IMR-90 (cell line): ENCODE measurements around the gene CD9. TPM values are rescaled to one million over a fixed set of nuclear protein-coding genes. Genes with fewer than 3 reads are reported as not detected.

Source experiments
- ATAC-seq: fragments of 200-7000 bp; cut with Tn5 transposase; 2 replicates; pipeline ENCODE4 v1.9.1; 2020; ENCODE audit warnings: low read depth, mild to moderate bottlenecking, moderate library complexity
- BruUV-seq: library from RNA; stranded (reverse); fragments of 400-500 nt; replicated peaks from 2 replicates; lab custom pipeline; 2021; lab: Mats Ljungman, UMichigan
- CTCF ChIA-PET: fragments of 300-600 bp; formaldehyde crosslinking; extraction: SDS; loops from one replicate; lab custom pipeline; 2021; ENCODE audit warnings: antibody characterized with exemption; lab: Yijun Ruan, JAX
- POLR2A ChIA-PET: fragments of 300-600 bp; sonication (Branson Sonifier 250); formaldehyde crosslinking; loops from one replicate; lab custom pipeline; 2022; ENCODE audit warnings: antibody characterized with exemption; ENCODE audit not compliant: unreplicated experiment; lab: Charles Lee
- DNase-seq: peaks from one replicate; pipeline ENCODE4 v3.0.0; 2013
- H2AFZ ChIP-seq: replicated peaks from 2 replicates; pipeline ENCODE3; 2013; ENCODE audit warnings: low read length, mild to moderate bottlenecking; ENCODE audit not compliant: poor library complexity
- H2AK5ac ChIP-seq: 2 replicates; pipeline ENCODE4 v1.6.1; 2013; ENCODE audit warnings: low read depth, low read length, inconsistent platforms
- H2AK9ac ChIP-seq: replicated peaks from 2 replicates; pipeline ENCODE3; 2013; ENCODE audit warnings: mild to moderate bottlenecking, low read depth, low read length, moderate library complexity; ENCODE audit not compliant: poor library complexity
- H2BK120ac ChIP-seq: 2 replicates; pipeline ENCODE4 v1.6.1; 2013; ENCODE audit warnings: low read depth, low read length, inconsistent platforms
- H2BK15ac ChIP-seq: 3 replicates; pipeline ENCODE4 v1.6.1; 2013; ENCODE audit warnings: low read depth, low read length, inconsistent platforms
- H2BK20ac ChIP-seq: 2 replicates; pipeline ENCODE4 v1.6.1; 2013; ENCODE audit warnings: low read depth, mild to moderate bottlenecking, inconsistent platforms, low read length, moderate library complexity
- H2BK5ac ChIP-seq: 2 replicates; pipeline ENCODE4 v1.6.1; 2013; ENCODE audit warnings: mild to moderate bottlenecking, low read depth, low read length, inconsistent platforms; ENCODE audit not compliant: poor library complexity, severe bottlenecking
- H3K14ac ChIP-seq: replicated peaks from 2 replicates; pipeline ENCODE4 v1.6.1; 2013; ENCODE audit warnings: low read depth, low read length, inconsistent platforms
- H3K18ac ChIP-seq: 2 replicates; pipeline ENCODE4 v1.6.1; 2013; ENCODE audit warnings: low read depth, low read length, control low read depth
- H3K23ac ChIP-seq: 2 replicates; pipeline ENCODE4 v1.6.1; 2013; ENCODE audit warnings: low read depth, low read length, inconsistent platforms
- H3K27ac ChIP-seq: 2 replicates; pipeline ENCODE4 v1.5.1; 2013; ENCODE audit warnings: mild to moderate bottlenecking, control low read depth, low read length; ENCODE audit not compliant: insufficient read depth
- H3K27me3 ChIP-seq: 2 replicates; pipeline ENCODE4 v1.6.1; 2013; ENCODE audit warnings: low read length; ENCODE audit not compliant: control insufficient read depth, insufficient read depth
- H3K36me3 ChIP-seq: 2 replicates; pipeline ENCODE4 v1.6.1; 2013; ENCODE audit warnings: low read length, mixed read lengths; ENCODE audit not compliant: control insufficient read depth, insufficient read depth
- H3K4ac ChIP-seq: 2 replicates; pipeline ENCODE4 v1.6.1; 2013; ENCODE audit warnings: low read depth, low read length, inconsistent platforms
- H3K4me1 ChIP-seq: 2 replicates; pipeline ENCODE4 v1.6.1; 2013; ENCODE audit warnings: low read length, mixed read lengths; ENCODE audit not compliant: control insufficient read depth, insufficient read depth
- H3K4me2 ChIP-seq: 2 replicates; pipeline ENCODE4 v1.6.1; 2013; ENCODE audit warnings: low read depth, mild to moderate bottlenecking, control low read depth, low read length, moderate library complexity
- H3K4me3 ChIP-seq: 2 replicates; pipeline ENCODE4 v1.5.1; 2013; ENCODE audit warnings: low read depth, mild to moderate bottlenecking, control low read depth, low read length, moderate library complexity; ENCODE audit not compliant: insufficient read depth
- H3K56ac ChIP-seq: 2 replicates; pipeline ENCODE4 v1.6.1; 2013; ENCODE audit warnings: low read length, inconsistent platforms; ENCODE audit not compliant: insufficient read depth; ENCODE audit errors: extremely low read depth
- H3K79me1 ChIP-seq, 2 experiments: 2 replicates each; pipeline ENCODE4 v1.6.1; 2013; ENCODE audit warnings: low read length in 2 of 2, inconsistent platforms in 1 of 2, low read depth in 1 of 2
- H3K9ac ChIP-seq: 2 replicates; pipeline ENCODE4 v1.6.1; 2013; ENCODE audit warnings: low read depth, low read length, control low read depth
- H3K9me1 ChIP-seq: 2 replicates; pipeline ENCODE4 v1.6.1; 2013; ENCODE audit warnings: low read length, inconsistent platforms; ENCODE audit not compliant: insufficient read depth
- H3K9me3 ChIP-seq: 2 replicates; pipeline ENCODE4 v1.6.1; 2013; ENCODE audit warnings: low read length; ENCODE audit not compliant: control insufficient read depth, insufficient read depth
- H4K20me1 ChIP-seq: 2 replicates; pipeline ENCODE4 v1.6.1; 2013; ENCODE audit warnings: low read length, inconsistent platforms; ENCODE audit not compliant: insufficient read depth
- H4K5ac ChIP-seq: 2 replicates; pipeline ENCODE4 v1.6.1; 2013; ENCODE audit warnings: mild to moderate bottlenecking, low read depth, low read length, control low read depth
- H4K8ac ChIP-seq, 2 experiments: 2 replicates each; pipeline ENCODE4 v1.6.1; 2013; ENCODE audit warnings: low read depth in 2 of 2, low read length in 2 of 2, control low read depth in 1 of 2, inconsistent platforms in 1 of 2
- H4K91ac ChIP-seq: 2 replicates; pipeline ENCODE4 v1.6.1; 2013; ENCODE audit warnings: low read depth, low read length, inconsistent platforms; ENCODE audit not compliant: insufficient read depth
- BHLHE40 ChIP-seq: fragments of 150-350 bp; IDR thresholded peaks from 2 replicates; pipeline ENCODE4 v1.6.1; 2016; ENCODE audit warnings: mild to moderate bottlenecking, low read depth, low read length
- CEBPB ChIP-seq: IDR thresholded peaks from 2 replicates; pipeline ENCODE4 v1.6.1; 2012; ENCODE audit warnings: low read depth, low read length, improper control_type of control experiment
- CTCF ChIP-seq: conservative IDR thresholded peaks from 2 replicates; pipeline ENCODE4 v1.5.1; 2012; ENCODE audit warnings: mild to moderate bottlenecking, low read depth, low read length, improper control_type of control experiment
- FOS ChIP-seq: fragments of 150-350 bp; IDR thresholded peaks from 2 replicates; pipeline ENCODE4 v1.6.1; 2016; ENCODE audit warnings: low read depth, low read length
- MAZ ChIP-seq: IDR thresholded peaks from 2 replicates; pipeline ENCODE4 v1.6.1; 2012; ENCODE audit warnings: low read depth, mild to moderate bottlenecking, low read length, improper control_type of control experiment, moderate library complexity, borderline replicate concordance
- RAD21 ChIP-seq: IDR thresholded peaks from 2 replicates; pipeline ENCODE4 v1.6.1; 2012; ENCODE audit warnings: low read length, improper control_type of control experiment
- RFX5 ChIP-seq: IDR thresholded peaks from 2 replicates; pipeline ENCODE4 v1.8.0; 2012; ENCODE audit warnings: low read depth, mild to moderate bottlenecking, low read length, moderate library complexity
- WGBS, 2 experiments: methylation state at CpG; one replicate each; pipeline versions ENCODE4 v1.1.5 to v1.1.7; 2013; ENCODE audit warnings: missing lambda C conversion rate in 2 of 2; ENCODE audit not compliant: insufficient read length in 1 of 2; ENCODE audit errors: extremely low coverage in 2 of 2; 5-methylcytosine and 5-hydroxymethylcytosine counted together
- dilution Hi-C: fragments of 300-500 bp; cut with HindIII; formaldehyde crosslinking; loops from one replicate; pipeline ENCODE4 v1.14.3; 2018; ENCODE audit warnings: low sequenced_read_pairs; ENCODE audit not compliant: unreplicated experiment
- in situ Hi-C: fragments of 300-500 bp; cut with MboI; formaldehyde crosslinking; loops from 3 replicates; pipeline ENCODE4 v1.14.3; 2019; ENCODE audit warnings: low sequenced_read_pairs, inconsistent platforms, mixed read lengths
- intact Hi-C: fragments of 100-400 bp; cut with micrococcal nuclease; formaldehyde crosslinking; loops from 2 replicates; pipeline ENCODE4 v1.10.0; 2022
- polyA plus RNA-seq, 3 experiments: library from polyadenylated mRNA; depleted of rRNA; stranded (reverse); fragments of >200 nt; gene quantifications; 2 replicates each; pipeline ENCODE4 v1.2.3, GENCODE V29; 2012; ENCODE audit warnings: low replicate concordance in 1 of 3
- total RNA-seq: library from RNA; depleted of rRNA; stranded (reverse); fragments of >200 nt; gene quantifications from 2 replicates; pipeline ENCODE4 v1.2.3, GENCODE V29; 2012
- TF ChIP-seq, protein P1 (sequence below): fragments of 150-350 bp; IDR thresholded peaks from 2 replicates; pipeline ENCODE4 v1.6.1; 2016; ENCODE audit warnings: low read depth, mild to moderate bottlenecking, low read length, moderate library complexity, borderline replicate concordance

CD9 gene
- total and polyA plus RNA-seq, 2 of the 4 experiments (the other 2 are of a cell fraction), result 48.8 to 70.9 TPM

DNA sequence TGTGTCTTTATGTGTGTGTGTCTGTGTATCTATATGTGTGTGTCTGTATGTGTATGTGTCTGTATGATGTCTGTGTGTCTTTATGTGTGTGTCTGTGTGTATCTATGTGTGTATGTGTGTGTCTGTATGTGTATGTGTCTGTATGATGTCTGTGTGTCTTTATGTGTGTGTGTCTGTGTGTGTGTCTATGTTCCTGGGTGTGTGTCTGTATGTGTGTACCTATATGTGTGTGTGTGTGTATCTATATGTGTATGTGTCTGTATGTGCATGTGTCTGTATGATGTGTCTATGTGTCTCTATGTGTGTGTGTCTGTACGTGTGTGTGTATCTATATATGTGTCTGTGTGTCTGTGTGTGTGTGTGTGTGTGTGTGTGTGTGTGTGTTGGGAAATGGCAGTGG, 19.0 kb upstream of the CD9 start:
- peak overlapping the region; percentile 98; the same call in 1 of the 2 replicates for H2BK20ac ChIP-seq
- H2AK5ac ChIP-seq, result peak overlapping the region; percentile 100
- ATAC-seq, result no peak
- in situ Hi-C loops (loop anchor here (5.0 to 25.0 kb wide), 2 partner anchors 114 to 281 kb away; partner anchors contain the start of genes TAPBPL and VAMP1), intact Hi-C loops (loop anchor here (5.0 kb wide), 1 partner anchor 119 kb away; no protein-coding TSS in a partner anchor), dilution Hi-C loops (no loop called here)
- H4K8ac ChIP-seq, result peak overlapping the region; percentile 20 to 94; a peak in 3 of 4 replicates
- TF ChIP-seq, protein P1, sequence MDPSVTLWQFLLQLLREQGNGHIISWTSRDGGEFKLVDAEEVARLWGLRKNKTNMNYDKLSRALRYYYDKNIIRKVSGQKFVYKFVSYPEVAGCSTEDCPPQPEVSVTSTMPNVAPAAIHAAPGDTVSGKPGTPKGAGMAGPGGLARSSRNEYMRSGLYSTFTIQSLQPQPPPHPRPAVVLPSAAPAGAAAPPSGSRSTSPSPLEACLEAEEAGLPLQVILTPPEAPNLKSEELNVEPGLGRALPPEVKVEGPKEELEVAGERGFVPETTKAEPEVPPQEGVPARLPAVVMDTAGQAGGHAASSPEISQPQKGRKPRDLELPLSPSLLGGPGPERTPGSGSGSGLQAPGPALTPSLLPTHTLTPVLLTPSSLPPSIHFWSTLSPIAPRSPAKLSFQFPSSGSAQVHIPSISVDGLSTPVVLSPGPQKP, result no peak
- TF ChIP-seq BHLHE40, result no peak
- TF ChIP-seq MAZ, result no peak
- no peak for TF ChIP-seq RAD21
- no peak for TF ChIP-seq FOS
- TF ChIP-seq RFX5, result no peak
- TF ChIP-seq CEBPB, result no peak
- TF ChIP-seq CTCF, result no peak
- peaks cover 36% of the 10 kb centered on the region for H3K9me1 ChIP-seq
- no peak overlapping the region for H2AFZ ChIP-seq
- ChIA-PET POLR2A (no interaction called here), CTCF (no interaction called here)
- H4K91ac ChIP-seq, result peak overlapping the region; percentile 23; the same call in 1 of the 2 replicates
- peak overlapping the region; percentile 84; the same call in 1 of the 2 replicates for H3K18ac ChIP-seq
- peak overlapping the region; percentile 97; the same call in 1 of the 2 replicates for H2BK120ac ChIP-seq
- peaks cover 33% of the 10 kb centered on the region for H3K4me1 ChIP-seq
- no peak overlapping the region; the same call in 1 of the 2 replicates for H4K5ac ChIP-seq
- H3K4me3 ChIP-seq, result no peak overlapping the region
- WGBS, 2 experiments, result 0% methylated on average over 1 of the region's 1 CpG; no CpG with 5 or more reads in 1 of the 2 experiments
- H3K14ac ChIP-seq, result peak overlapping the region; percentile 97
- peak overlapping the region; percentile 32; the same call in 1 of the 2 replicates for H3K23ac ChIP-seq
- no peaks in the 10 kb centered on the region for H3K36me3 ChIP-seq
- no peaks in the 10 kb centered on the region for H3K27me3 ChIP-seq
- no peaks in the 10 kb centered on the region; the same call in 1 of the 2 replicates for H4K20me1 ChIP-seq
- H3K9ac ChIP-seq, result no peak overlapping the region
- peak overlapping the region; percentile 97 for H3K4ac ChIP-seq
- no TSS peak for BruUV-seq
- peak overlapping the region; percentile 96; the same call in 1 of the 3 replicates for H2BK15ac ChIP-seq
- no peak for DNase-seq
- peaks cover 0 to 3% of the 10 kb centered on the region in 2 experiments; a peak in 1 of 4 replicates for H3K79me1 ChIP-seq
- no peaks in the 10 kb centered on the region for H3K9me3 ChIP-seq
- peak overlapping the region; percentile 95 for H2BK5ac ChIP-seq
- no peak overlapping the region for H3K56ac ChIP-seq
- H2AK9ac ChIP-seq, result no peak overlapping the region
- no peak overlapping the region; the same call in 1 of the 2 replicates for H3K27ac ChIP-seq
- no peak overlapping the region for H3K4me2 ChIP-seq
